Gastroesophageal sphincter (tissue), 3 donors: ENCODE measurements around the gene SPRING1.

Experiments used
- CTCF ChIP-seq, 4 experiments: fragments of 200-600 bp in 2 of 4; fragments of 450-650 bp in 2 of 4; sonication (generic) in 1 of 4; IDR thresholded peaks; one replicate each; pipeline ENCODE4 v1.5.1; 2017 to 2019; ENCODE audit warnings: antibody characterized with exemption in 4 of 4, mild to moderate bottlenecking in 2 of 4, moderate library complexity in 2 of 4
- EP300 ChIP-seq: sonication (generic); formaldehyde crosslinking; IDR thresholded peaks from one replicate; pipeline ENCODE4 v1.6.1; 2017; ENCODE audit warnings: antibody characterized with exemption, mild to moderate bottlenecking
- POLR2AphosphoS5 ChIP-seq: sonication (generic); formaldehyde crosslinking; IDR thresholded peaks from one replicate; pipeline ENCODE4 v1.6.1; 2017; ENCODE audit warnings: antibody characterized with exemption

DNA sequence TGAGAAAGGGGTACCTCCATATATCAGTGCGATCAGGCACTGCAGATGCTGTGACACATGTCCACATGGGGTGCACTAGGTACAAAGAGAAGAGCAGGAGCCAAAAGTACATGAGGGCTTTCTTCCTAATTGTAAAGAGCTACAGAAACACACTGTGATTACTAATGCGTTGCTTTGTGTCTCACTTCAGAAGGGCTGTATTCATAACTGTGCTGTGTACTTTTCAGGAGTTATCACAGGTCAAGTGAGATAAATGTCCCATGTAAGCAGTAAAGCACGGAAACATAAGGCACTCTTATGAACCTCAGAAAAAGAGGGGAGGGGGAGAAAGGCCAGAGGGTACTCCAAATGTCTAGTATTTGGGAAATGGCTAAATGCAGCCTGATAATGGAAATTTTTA, 10.6 kb downstream of the SPRING1 start:
- TF ChIP-seq CTCF (IDR thresholded peaks at IDR 0.05), result no peak
- TF ChIP-seq EP300, result no peak
- TF ChIP-seq POLR2AphosphoS5, result no peak
